GM10847 (cell line): ENCODE measurements around the gene ZBTB16.

Experiments
- POLR2A ChIP-seq: IDR thresholded peaks from 2 replicates; pipeline ENCODE4 v1.6.1; 2011; ENCODE audit not compliant: insufficient read length; ENCODE audit errors: extremely low read depth

ZBTB16 gene

DNA sequence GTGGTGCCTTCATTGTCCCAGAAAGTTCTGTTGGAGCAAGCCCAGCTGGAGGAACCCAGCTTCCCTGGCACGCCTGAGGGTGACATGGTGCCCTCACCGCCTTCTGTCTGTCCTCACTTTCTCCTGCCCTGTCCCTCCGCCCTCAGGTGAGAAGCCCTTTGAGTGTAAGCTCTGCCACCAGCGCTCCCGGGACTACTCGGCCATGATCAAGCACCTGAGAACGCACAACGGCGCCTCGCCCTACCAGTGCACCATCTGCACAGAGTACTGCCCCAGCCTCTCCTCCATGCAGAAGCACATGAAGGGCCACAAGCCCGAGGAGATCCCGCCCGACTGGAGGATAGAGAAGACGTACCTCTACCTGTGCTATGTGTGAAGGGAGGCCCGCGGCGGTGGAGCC lies 190.7 kb downstream of the ZBTB16 start:
- TF ChIP-seq POLR2A, result no peak

GRCh38 chr11:114250993-114251814 lies 191.7 kb downstream of the ZBTB16 start:
- no peak for TF ChIP-seq POLR2A

- no peak for TF ChIP-seq POLR2A
Measured at GRCh38 chr11:114251815-114252337, 192.4 kb downstream of the ZBTB16 start.

DNA sequence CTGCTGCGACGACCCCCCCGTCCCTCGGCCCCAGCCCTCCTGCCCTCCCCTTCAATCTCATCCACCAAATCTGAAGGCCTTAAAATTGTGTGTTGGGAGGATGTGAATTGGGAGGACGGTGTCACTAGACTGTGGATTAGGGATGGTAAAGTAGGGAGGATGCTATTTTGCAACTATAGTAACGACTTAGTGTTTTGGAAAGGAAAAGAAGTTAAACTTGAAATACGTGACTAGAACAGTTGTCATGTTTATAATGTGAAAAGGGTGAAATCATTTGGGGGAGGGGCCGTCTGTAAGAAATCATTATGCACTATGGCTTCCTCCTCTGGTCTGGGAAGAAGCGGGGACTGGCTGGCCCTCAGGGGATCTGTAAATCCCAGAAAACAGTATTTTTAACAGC lies 193.3 kb downstream of the ZBTB16 start:
- TF ChIP-seq POLR2A, result no peak

DNA sequence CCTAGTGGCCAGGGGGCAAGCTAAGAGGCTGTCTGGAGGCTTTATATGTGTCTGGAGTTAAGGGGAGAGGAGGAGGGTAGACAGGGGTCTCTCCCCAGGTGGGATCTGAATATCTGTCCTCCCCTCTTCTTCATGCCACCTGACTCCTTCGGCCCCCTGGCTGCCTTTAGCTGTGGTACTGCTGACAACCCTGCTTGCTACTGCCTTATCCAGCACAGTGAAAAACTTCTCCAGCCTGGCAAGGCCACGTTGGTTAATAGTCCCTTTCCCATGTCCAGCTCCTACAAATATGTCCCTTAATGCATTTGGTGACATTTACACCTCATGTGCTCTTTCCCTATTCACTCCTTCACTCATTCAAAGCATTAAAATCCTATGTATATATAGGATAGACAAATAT lies 194.3 kb downstream of the ZBTB16 start:
- TF ChIP-seq POLR2A, result no peak

GRCh38 chr11:114254571-114255146 lies 195.1 kb downstream of the ZBTB16 start:
- TF ChIP-seq POLR2A, result no peak

- no peak for TF ChIP-seq POLR2A
Measured at GRCh38 chr11:114255289-114255688, 195.8 kb downstream of the ZBTB16 start.

DNA sequence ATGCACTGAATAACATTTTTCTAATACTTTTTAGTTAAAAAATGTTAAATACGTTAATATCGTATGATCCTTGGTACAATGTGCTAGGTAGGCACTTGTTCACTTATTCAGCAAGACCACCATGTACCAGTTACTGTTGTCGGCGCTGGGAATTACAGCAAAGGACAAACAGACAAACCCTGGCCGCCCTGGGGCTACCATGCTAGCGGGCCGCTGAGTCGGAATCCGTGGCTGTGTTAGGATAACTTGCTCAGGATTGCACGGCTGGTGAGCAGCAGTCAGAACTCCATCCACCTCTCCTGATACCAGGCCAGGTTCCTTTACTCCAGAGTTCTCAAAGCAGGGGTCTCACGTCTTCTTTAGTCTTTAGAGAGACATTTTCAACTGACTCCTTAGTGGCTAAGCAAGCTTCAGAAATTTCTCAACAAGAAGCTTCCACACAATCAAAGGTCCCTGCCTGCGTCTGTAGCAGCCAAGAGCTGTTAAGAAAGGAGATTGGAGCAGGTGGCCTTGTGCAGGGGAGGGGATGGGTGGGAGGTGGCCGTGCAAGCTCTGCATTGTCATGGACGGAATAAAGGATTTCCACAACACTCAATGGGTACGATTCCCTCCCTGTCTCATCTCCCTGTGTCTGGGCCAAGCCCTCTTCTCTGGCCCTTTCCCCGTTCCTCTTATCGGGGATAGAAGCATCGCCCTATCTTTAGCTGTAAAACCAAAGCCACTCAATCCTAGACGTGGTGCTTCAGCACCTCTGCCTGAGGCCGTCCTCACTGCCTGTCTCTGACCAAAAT lies 196.9 kb downstream of the ZBTB16 start:
- TF ChIP-seq POLR2A, result no peak

DNA sequence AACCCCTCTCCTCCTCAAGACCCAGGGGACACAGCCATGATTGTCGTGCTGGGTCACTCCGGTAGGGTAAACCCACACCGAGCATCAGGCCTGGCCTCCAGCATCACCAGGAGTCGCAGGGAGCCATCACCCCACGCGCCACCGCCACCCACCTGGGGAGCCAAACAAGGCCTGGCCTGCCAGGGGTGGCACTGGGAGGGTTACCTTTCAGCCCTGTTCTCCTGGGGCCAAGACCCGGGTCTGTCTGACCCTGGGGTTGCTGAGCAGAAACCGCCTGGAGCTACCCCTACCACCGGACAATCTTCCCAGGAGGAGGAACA lies 197.4 kb downstream of the ZBTB16 start:
- no peak for TF ChIP-seq POLR2A

DNA sequence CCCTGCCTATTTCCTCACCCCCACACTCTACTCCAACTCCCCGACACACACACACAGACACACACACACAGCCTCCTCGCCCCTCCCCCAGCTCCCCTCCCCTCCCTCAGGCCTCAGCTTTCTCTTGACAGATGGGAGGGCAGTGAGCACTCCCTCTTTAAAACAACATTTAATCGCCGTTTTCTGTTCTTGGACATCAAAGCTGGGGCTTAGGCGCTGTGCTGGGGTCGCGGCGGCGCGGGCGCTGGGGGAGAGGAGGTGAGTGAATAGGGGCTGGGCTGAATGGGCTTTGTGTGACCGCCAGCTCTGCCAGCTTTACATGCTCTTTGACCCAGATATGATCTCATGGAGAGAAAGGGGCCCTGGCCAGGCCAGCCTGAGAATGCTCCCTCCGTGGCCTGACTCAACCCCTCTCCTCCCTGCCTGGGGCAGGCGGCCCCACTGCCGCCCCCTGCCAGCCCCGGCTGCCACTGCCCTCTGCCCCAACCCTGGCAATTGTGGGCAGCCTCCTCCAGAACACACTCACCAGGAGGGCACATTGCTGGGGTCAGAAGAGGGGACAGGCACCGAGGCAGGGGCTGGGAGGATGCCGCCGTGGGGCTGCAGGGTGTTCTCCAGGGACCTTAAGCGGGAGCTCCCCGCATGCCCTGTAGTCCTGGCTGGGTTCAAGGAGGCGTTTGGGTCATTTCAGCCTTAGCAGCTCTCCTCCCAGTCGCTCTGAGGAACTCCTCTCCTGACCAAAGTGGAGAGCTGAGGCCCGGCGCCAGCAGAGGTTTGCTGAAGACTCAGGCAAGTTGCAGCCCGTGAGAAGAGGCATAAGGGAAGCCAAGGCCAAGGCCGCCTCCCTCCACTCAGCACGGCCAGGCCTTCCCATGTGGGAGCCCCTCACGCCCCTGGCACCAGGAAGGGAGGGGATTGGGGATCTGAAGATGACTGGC lies 198.4 kb downstream of the ZBTB16 start:
- TF ChIP-seq POLR2A, result no peak

- no peak for TF ChIP-seq POLR2A
Measured at GRCh38 chr11:114258696-114259095, 199.2 kb downstream of the ZBTB16 start.

- no peak for TF ChIP-seq POLR2A
Measured at GRCh38 chr11:114259124-114259526, 199.6 kb downstream of the ZBTB16 start.

- no peak for TF ChIP-seq POLR2A
Measured at GRCh38 chr11:114259551-114259983, 200.1 kb downstream of the ZBTB16 start.

DNA sequence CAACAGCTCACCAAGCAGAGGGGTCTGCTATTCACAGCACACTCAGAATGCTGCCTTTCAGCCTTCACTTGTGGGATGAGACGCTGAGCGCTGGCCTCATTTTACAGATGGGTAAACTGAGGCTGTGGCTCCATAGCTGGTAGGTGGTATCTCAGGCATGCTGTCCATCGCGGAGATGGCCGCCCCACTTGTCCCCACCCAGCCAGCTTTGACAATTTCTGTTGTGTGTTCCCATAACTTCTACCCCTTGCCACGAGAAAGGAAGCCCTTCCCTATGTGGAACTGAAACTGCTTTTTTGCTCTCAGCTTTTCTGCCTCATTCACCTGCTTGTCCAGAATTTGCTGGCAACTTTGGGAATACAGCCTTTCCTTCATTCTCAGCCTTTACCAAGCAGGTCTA lies 200.6 kb downstream of the ZBTB16 start:
- no peak for TF ChIP-seq POLR2A

DNA sequence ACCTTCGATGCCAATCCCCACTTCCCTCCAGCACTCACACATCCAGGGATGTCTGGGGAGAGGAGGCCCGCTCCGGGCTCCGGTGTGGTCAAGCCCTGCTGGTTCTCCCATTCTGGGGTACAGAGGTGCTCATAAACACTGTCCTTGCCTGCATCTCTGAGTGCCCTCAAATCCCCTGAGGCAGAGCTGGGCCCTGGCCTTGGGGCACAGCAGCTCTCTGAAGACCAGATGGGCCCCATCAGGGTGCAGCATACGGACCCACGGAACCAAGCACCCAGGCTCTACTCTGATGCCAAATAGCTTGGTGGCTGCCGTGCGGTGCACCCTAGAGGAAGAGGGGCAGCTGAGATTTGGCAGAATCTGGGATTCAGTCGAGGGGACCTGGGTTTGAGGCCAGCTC lies 201.0 kb downstream of the ZBTB16 start:
- no peak for TF ChIP-seq POLR2A
